Right hindlimb (tissue), 1 donor: ENCODE results near the gene CFL1.

Experiments
- DNase-seq: peaks from one replicate; pipeline ENCODE4 v3.0.0-alpha.2; 2018

The CFL1 gene

GRCh38 chr11:65887723-65888162 is 29.8 kb upstream of the CFL1 start:
- no peak for DNase-seq

- DNase-seq: peak; percentile 27
Measured at GRCh38 chr11:65886826-65887722, 29.1 kb upstream of the CFL1 start.

- DNase-seq: no peak
Measured at GRCh38 chr11:65885808-65886536, 28.0 kb upstream of the CFL1 start.

GRCh38 chr11:65885231-65885630 is 27.3 kb upstream of the CFL1 start:
- DNase-seq: no peak

- DNase-seq: peak; percentile 79
Measured at GRCh38 chr11:65884716-65885092, 26.7 kb upstream of the CFL1 start.

GRCh38 chr11:65883786-65884715 is 26.1 kb upstream of the CFL1 start:
- DNase-seq: no peak

GRCh38 chr11:65883058-65883761 is 25.2 kb upstream of the CFL1 start:
- DNase-seq: peak; percentile 21

- no peak for DNase-seq
Measured at GRCh38 chr11:65882120-65883057, 24.4 kb upstream of the CFL1 start.

- DNase-seq: no peak
Measured at GRCh38 chr11:65880844-65881421, 23.0 kb upstream of the CFL1 start.

GRCh38 chr11:65880027-65880426 is 22.0 kb upstream of the CFL1 start:
- no peak for DNase-seq

GRCh38 chr11:65879617-65880016 is 21.6 kb upstream of the CFL1 start, which contains the start of gene CTSW:
CTSW (plus strand) TSS chr11:65879837; CDS start chr11:65879855, 18 bp downstream.
- DNase-seq: no peak

GRCh38 chr11:65873318-65874156 is 15.6 kb upstream of the CFL1 start:
- DNase-seq: peak; percentile 96

- DNase-seq: peak; percentile 88
Measured at GRCh38 chr11:65872586-65873317, 14.8 kb upstream of the CFL1 start, which contains the start of gene EFEMP2. EFEMP2 (minus strand) TSS chr11:65872800; CDS start chr11:65872354, 446 bp downstream.

GRCh38 chr11:65871811-65872548 is 14.0 kb upstream of the CFL1 start:
- DNase-seq: peak; percentile 52

GRCh38 chr11:65870706-65871681 is 13.0 kb upstream of the CFL1 start:
- peak; percentile 17 for DNase-seq

- no peak for DNase-seq
Measured at GRCh38 chr11:65870307-65870658, 12.3 kb upstream of the CFL1 start.
